ENCODE results near the gene TMEM115. TPM values are rescaled to one million over a fixed set of nuclear protein-coding genes. Genes with fewer than 3 reads are reported as not detected.

Gene TMEM115
- total and polyA plus RNA-seq, 9 of the 15 experiments (the other 6 are each of a cell fraction or from before 2014, with no cell fraction given): 1.6 to 26.9 (median 14.1) TPM

DNA sequence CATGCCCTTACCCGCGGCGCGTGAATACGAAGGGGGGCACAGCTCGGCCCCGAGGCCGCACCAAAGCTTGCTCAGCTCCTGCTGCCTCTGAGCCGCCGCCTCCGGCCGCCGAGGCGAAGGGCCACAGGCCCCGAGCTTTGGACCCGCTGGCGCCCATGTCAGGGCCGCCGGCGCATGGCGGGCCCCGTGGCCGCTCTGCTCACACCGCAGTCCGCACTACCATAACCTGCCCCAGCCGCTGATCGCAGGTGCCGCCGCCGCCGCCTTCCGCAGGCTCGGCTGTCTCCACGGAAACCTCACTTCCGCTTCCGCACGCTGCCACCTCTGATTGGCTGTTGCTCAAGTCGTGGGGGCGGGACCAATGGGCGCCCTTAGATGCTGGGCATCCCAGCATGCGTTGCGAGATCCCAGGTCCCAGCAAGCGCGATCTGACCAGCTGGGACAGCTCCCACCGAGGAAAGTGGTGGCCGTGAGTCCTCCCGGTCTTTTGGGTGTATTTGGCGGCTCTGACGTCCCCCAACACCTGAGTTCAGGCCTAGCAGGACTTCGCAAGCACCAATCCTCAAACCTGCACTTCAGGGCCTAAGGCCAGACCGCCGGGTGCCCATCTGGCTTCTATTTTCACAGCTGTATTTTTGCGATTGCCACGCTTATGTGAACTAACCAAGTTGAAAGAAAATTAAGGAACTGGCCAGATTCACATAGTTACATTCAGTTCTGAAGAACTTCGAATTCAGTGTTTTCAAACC, 31.2 kb downstream of the TMEM115 start, which contains the start of gene TUSC2 (continued):
- TF ChIP-seq, protein P1, sequence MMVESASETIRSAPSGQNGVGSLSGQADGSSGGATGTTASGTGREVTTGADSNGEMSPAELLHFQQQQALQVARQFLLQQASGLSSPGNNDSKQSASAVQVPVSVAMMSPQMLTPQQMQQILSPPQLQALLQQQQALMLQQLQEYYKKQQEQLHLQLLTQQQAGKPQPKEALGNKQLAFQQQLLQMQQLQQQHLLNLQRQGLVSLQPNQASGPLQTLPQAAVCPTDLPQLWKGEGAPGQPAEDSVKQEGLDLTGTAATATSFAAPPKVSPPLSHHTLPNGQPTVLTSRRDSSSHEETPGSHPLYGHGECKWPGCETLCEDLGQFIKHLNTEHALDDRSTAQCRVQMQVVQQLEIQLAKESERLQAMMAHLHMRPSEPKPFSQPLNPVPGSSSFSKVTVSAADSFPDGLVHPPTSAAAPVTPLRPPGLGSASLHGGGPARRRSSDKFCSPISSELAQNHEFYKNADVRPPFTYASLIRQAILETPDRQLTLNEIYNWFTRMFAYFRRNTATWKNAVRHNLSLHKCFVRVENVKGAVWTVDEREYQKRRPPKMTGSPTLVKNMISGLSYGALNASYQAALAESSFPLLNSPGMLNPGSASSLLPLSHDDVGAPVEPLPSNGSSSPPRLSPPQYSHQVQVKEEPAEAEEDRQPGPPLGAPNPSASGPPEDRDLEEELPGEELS (CRISPR knock-in tag; IDR thresholded peaks at IDR 0.05; ENCODE audit: borderline replicate concordance): no peak
- TF ChIP-seq PHB2 (IDR thresholded peaks at IDR 0.05; ENCODE audit: low read depth) (no peak), ADNP (tag; IDR thresholded peaks at IDR 0.05) (no peak), GTF2A2 (tag; IDR thresholded peaks at IDR 0.05) (no peak), ARID2 (IDR thresholded peaks at IDR 0.05) (no peak), TAL1 (IDR thresholded peaks at IDR 0.05) (no peak), STAT5B (CRISPR knock-in tag; IDR thresholded peaks at IDR 0.05) (no peak), NCOA4 (IDR thresholded peaks at IDR 0.05; ENCODE audit: partially characterized antibody) (no peak), ZNF695 (CRISPR knock-in tag; IDR thresholded peaks at IDR 0.05) (no peak), GATAD2A (IDR thresholded peaks at IDR 0.05) (no peak), ZNF561 (CRISPR knock-in tag; conservative IDR thresholded peaks at IDR 0.05) (no peak), MAFK (IDR thresholded peaks at IDR 0.05; ENCODE audit: low read length) (no peak), MCM3 (IDR thresholded peaks at IDR 0.05) (no peak), TRIM28 (IDR thresholded peaks at IDR 0.05) (no peak), ZNF3 (CRISPR knock-in tag; IDR thresholded peaks at IDR 0.05) (no peak)
- TF ChIP-seq, protein P2, sequence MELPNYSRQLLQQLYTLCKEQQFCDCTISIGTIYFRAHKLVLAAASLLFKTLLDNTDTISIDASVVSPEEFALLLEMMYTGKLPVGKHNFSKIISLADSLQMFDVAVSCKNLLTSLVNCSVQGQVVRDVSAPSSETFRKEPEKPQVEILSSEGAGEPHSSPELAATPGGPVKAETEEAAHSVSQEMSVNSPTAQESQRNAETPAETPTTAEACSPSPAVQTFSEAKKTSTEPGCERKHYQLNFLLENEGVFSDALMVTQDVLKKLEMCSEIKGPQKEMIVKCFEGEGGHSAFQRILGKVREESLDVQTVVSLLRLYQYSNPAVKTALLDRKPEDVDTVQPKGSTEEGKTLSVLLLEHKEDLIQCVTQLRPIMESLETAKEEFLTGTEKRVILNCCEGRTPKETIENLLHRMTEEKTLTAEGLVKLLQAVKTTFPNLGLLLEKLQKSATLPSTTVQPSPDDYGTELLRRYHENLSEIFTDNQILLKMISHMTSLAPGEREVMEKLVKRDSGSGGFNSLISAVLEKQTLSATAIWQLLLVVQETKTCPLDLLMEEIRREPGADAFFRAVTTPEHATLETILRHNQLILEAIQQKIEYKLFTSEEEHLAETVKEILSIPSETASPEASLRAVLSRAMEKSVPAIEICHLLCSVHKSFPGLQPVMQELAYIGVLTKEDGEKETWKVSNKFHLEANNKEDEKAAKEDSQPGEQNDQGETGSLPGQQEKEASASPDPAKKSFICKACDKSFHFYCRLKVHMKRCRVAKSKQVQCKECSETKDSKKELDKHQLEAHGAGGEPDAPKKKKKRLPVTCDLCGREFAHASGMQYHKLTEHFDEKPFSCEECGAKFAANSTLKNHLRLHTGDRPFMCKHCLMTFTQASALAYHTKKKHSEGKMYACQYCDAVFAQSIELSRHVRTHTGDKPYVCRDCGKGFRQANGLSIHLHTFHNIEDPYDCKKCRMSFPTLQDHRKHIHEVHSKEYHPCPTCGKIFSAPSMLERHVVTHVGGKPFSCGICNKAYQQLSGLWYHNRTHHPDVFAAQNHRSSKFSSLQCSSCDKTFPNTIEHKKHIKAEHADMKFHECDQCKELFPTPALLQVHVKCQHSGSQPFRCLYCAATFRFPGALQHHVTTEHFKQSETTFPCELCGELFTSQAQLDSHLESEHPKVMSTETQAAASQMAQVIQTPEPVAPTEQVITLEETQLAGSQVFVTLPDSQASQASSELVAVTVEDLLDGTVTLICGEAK (IDR thresholded peaks at IDR 0.05): peak; percentile 94
- TF ChIP-seq, protein P2 (CRISPR knock-in tag; IDR thresholded peaks at IDR 0.05): no peak
- TF ChIP-seq, protein P3, sequence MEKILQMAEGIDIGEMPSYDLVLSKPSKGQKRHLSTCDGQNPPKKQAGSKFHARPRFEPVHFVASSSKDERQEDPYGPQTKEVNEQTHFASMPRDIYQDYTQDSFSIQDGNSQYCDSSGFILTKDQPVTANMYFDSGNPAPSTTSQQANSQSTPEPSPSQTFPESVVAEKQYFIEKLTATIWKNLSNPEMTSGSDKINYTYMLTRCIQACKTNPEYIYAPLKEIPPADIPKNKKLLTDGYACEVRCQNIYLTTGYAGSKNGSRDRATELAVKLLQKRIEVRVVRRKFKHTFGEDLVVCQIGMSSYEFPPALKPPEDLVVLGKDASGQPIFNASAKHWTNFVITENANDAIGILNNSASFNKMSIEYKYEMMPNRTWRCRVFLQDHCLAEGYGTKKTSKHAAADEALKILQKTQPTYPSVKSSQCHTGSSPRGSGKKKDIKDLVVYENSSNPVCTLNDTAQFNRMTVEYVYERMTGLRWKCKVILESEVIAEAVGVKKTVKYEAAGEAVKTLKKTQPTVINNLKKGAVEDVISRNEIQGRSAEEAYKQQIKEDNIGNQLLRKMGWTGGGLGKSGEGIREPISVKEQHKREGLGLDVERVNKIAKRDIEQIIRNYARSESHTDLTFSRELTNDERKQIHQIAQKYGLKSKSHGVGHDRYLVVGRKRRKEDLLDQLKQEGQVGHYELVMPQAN (IDR thresholded peaks at IDR 0.05; ENCODE audit: borderline replicate concordance): peak; percentile 70
